Nephron progenitor cell (in vitro differentiated cells): ENCODE data around the gene DDX21.

ENCODE experiments used
- DNase-seq: peaks from one replicate; pipeline ENCODE4 v3.0.0; 2021
- H3K27ac Mint-ChIP-seq: 2 replicates; pipeline ENCODE4 v1.8.0; 2021; ENCODE audit warnings: mild to moderate bottlenecking, moderate library complexity, mixed read lengths
- H3K27me3 Mint-ChIP-seq: 2 replicates; pipeline ENCODE4 v1.8.0; 2021; ENCODE audit warnings: mild to moderate bottlenecking, low read depth, mixed read lengths; ENCODE audit not compliant: poor library complexity
- H3K36me3 Mint-ChIP-seq: 2 replicates; pipeline ENCODE4 v1.8.0; 2021; ENCODE audit warnings: low read depth, mixed read lengths
- H3K4me1 Mint-ChIP-seq: 2 replicates; pipeline ENCODE4 v1.8.0; 2021; ENCODE audit warnings: mixed read lengths
- H3K4me3 Mint-ChIP-seq: 2 replicates; pipeline ENCODE4 v1.8.0; 2021; ENCODE audit warnings: mild to moderate bottlenecking, moderate library complexity, mixed read lengths
- H3K9me3 Mint-ChIP-seq: 2 replicates; pipeline ENCODE4 v1.8.0; 2021; ENCODE audit warnings: mild to moderate bottlenecking, moderate library complexity, mixed read lengths
- CTCF ChIP-seq: fragments of 200-600 bp; sonication (generic); IDR thresholded peaks from 2 replicates; pipeline ENCODE4 v1.5.0; 2021; ENCODE audit warnings: antibody characterized with exemption

DDX21 gene

GRCh38 chr10:68981074-68981473 is 25.1 kb downstream of the DDX21 start:
- Mint-ChIP-seq H3K27ac (no peak overlapping the region), H3K4me1 (no peaks in the 10 kb centered on the region), H3K9me3 (no peaks in the 10 kb centered on the region), H3K27me3 (no peaks in the 10 kb centered on the region), H3K4me3 (no peak overlapping the region), H3K36me3 (peaks cover 53% of the 10 kb centered on the region)
- TF ChIP-seq CTCF, result peak; percentile 21
- no peak for DNase-seq

GRCh38 chr10:68982389-68982788 is 26.4 kb downstream of the DDX21 start:
- Mint-ChIP-seq H3K27me3 (no peaks in the 10 kb centered on the region), H3K4me3 (no peak overlapping the region), H3K9me3 (no peaks in the 10 kb centered on the region), H3K36me3 (peaks cover 40% of the 10 kb centered on the region), H3K4me1 (no peaks in the 10 kb centered on the region), H3K27ac (peak overlapping the region; percentile 81)
- no peak for TF ChIP-seq CTCF
- DNase-seq, result no peak

- DNase-seq, result no peak
- TF ChIP-seq CTCF, result no peak
- no peaks in the 10 kb centered on the region for H3K9me3 Mint-ChIP-seq
- no peaks in the 10 kb centered on the region for H3K27me3 Mint-ChIP-seq
- H3K36me3 Mint-ChIP-seq, result peaks cover 22% of the 10 kb centered on the region
- peaks cover 42% of the 10 kb centered on the region for H3K4me1 Mint-ChIP-seq
- no peak overlapping the region for H3K27ac Mint-ChIP-seq
- peak overlapping the region; percentile 97 for H3K4me3 Mint-ChIP-seq
Measured at GRCh38 chr10:68987611-68988010, 31.6 kb downstream of the DDX21 start.

- H3K9me3 Mint-ChIP-seq, result no peaks in the 10 kb centered on the region
- peaks cover 14% of the 10 kb centered on the region for H3K36me3 Mint-ChIP-seq
- peak; percentile 85 for DNase-seq
- H3K4me3 Mint-ChIP-seq, result peak within 1 kb of the TSS; percentile 97
- peak; percentile 25 for TF ChIP-seq CTCF
- peak within 1 kb of the TSS; percentile 97 for H3K27ac Mint-ChIP-seq
- peaks cover 53% of the 10 kb centered on the region for H3K4me1 Mint-ChIP-seq
- H3K27me3 Mint-ChIP-seq, result no peaks in the 10 kb centered on the region
Measured at GRCh38 chr10:68988530-68989316, 32.8 kb downstream of the DDX21 start, which contains the start of gene KIFBP. Gene KIFBP (plus strand): TSS chr10:68988803. CDS start chr10:68988833, 30 bp downstream.

GRCh38 chr10:68989317-68989990 is 33.5 kb downstream of the DDX21 start:
- Mint-ChIP-seq H3K27ac (peak overlapping the region; percentile 33), H3K27me3 (no peaks in the 10 kb centered on the region), H3K4me3 (peak overlapping the region; percentile 97), H3K36me3 (peaks cover 10% of the 10 kb centered on the region), H3K4me1 (peaks cover 58% of the 10 kb centered on the region), H3K9me3 (no peaks in the 10 kb centered on the region)
- DNase-seq, result peak; percentile 28
- TF ChIP-seq CTCF, result no peak
